A549 (cell line): ENCODE results near the gene F5.

Experiments
- CBX2 ChIP-seq: fragments of 200-600 bp; sonication (generic); IDR thresholded peaks from 2 replicates; pipeline ENCODE4 v1.6.1; 2016; ENCODE audit warnings: low read depth, mild to moderate bottlenecking, borderline replicate concordance
- HOXA7 ChIP-seq: fragments of 250-450 bp; sonication (Bioruptor Pico); IDR thresholded peaks from 2 replicates; pipeline ENCODE4 v1.5.0; 2020; ENCODE audit warnings: mild to moderate bottlenecking, moderate library complexity
- MYC ChIP-seq: IDR thresholded peaks from 2 replicates; pipeline ENCODE4 v1.6.1; 2012; ENCODE audit warnings: mild to moderate bottlenecking, inconsistent platforms, low read length, improper control_type of control experiment, borderline replicate concordance
- NFE2L2 ChIP-seq: fragments of 150-350 bp; conservative IDR thresholded peaks from 2 replicates; pipeline ENCODE4 v1.6.1; 2014; ENCODE audit warnings: low read length
- POLR2A ChIP-seq: IDR thresholded peaks from 2 replicates; pipeline ENCODE4 v1.6.1; 2012; ENCODE audit warnings: mild to moderate bottlenecking, low read length
- SREBF2 ChIP-seq: fragments of 450-650 bp; IDR thresholded peaks from 2 replicates; pipeline ENCODE4 v1.6.1; 2014; ENCODE audit warnings: mild to moderate bottlenecking, moderate library complexity
- ZNF302 ChIP-seq: fragments of 250-450 bp; sonication (Bioruptor Pico); IDR thresholded peaks from 2 replicates; pipeline ENCODE4 v1.9.0; 2021; ENCODE audit warnings: inconsistent platforms, mild to moderate bottlenecking, moderate library complexity
- TF ChIP-seq, protein P1 (sequence below): fragments of >200 bp; sonication (Bioruptor Twin); formaldehyde crosslinking; IDR thresholded peaks from 3 replicates; pipeline ENCODE4 v1.5.1; 2016
- TF ChIP-seq, protein P2 (sequence below): fragments of 250-450 bp; sonication (Bioruptor Pico); IDR thresholded peaks from 2 replicates; pipeline ENCODE4 v1.5.0; 2021; ENCODE audit warnings: mild to moderate bottlenecking, moderate library complexity, borderline replicate concordance
- TF ChIP-seq, protein P3 (sequence below): IDR thresholded peaks from 2 replicates; pipeline ENCODE4 v1.6.1; 2012

DNA sequence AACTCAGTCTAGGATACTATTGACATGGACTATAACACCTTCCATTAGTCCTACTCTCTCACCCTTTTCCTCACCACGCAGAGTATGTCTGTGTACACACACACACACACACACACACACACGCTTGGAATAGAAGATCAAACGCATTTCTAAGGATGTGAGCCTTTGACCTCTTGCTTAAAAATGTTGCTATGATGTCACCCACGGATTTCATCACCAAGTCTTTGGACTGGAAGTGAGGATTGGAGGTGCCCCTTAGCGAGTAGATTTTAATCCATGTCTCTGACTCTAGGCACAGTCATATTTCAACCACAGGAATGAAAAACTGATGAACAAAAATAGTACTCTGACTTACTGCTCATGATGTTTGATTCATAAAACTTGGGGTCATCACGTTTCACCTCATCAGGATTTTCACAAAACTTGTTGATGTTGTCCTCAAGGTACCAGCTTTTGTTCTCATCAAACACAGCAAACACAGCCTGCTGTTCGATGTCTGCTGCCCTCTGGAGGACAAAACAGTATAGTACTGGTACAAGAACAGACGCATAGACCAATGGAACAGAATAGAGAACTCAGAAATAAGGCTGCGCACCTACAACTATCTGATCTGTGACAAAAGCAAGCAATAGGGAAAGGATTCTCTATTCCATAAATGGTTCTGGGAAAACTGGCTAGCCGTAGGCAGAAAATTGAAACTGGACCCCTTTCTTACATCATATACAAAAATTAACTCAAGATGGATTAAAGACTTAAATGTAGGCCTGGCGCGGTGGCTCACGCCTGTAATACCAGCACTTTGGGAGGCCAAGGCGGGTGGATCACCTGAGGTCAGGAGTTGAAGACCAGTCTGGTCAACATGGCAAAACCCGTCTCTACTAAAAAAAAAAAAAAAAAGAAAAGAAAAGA, 39.9 kb downstream of the F5 start:
- TF ChIP-seq, protein P1, sequence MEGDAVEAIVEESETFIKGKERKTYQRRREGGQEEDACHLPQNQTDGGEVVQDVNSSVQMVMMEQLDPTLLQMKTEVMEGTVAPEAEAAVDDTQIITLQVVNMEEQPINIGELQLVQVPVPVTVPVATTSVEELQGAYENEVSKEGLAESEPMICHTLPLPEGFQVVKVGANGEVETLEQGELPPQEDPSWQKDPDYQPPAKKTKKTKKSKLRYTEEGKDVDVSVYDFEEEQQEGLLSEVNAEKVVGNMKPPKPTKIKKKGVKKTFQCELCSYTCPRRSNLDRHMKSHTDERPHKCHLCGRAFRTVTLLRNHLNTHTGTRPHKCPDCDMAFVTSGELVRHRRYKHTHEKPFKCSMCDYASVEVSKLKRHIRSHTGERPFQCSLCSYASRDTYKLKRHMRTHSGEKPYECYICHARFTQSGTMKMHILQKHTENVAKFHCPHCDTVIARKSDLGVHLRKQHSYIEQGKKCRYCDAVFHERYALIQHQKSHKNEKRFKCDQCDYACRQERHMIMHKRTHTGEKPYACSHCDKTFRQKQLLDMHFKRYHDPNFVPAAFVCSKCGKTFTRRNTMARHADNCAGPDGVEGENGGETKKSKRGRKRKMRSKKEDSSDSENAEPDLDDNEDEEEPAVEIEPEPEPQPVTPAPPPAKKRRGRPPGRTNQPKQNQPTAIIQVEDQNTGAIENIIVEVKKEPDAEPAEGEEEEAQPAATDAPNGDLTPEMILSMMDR = peak; percentile 82
- TF ChIP-seq, protein P2, sequence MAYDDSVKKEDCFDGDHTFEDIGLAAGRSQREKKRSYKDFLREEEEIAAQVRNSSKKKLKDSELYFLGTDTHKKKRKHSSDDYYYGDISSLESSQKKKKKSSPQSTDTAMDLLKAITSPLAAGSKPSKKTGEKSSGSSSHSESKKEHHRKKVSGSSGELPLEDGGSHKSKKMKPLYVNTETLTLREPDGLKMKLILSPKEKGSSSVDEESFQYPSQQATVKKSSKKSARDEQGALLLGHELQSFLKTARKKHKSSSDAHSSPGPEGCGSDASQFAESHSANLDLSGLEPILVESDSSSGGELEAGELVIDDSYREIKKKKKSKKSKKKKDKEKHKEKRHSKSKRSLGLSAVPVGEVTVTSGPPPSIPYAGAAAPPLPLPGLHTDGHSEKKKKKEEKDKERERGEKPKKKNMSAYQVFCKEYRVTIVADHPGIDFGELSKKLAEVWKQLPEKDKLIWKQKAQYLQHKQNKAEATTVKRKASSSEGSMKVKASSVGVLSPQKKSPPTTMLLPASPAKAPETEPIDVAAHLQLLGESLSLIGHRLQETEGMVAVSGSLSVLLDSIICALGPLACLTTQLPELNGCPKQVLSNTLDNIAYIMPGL (CRISPR knock-in tag) = no peak
- TF ChIP-seq, protein P3, sequence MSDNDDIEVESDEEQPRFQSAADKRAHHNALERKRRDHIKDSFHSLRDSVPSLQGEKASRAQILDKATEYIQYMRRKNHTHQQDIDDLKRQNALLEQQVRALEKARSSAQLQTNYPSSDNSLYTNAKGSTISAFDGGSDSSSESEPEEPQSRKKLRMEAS = no peak
- TF ChIP-seq POLR2A (no peak), MYC (no peak), HOXA7 (CRISPR knock-in tag) (no peak), ZNF302 (CRISPR knock-in tag) (no peak), NFE2L2 (no peak), SREBF2 (no peak), CBX2 (no peak)
